OCI-LY1 (cell line): ENCODE data around the gene ZFX.

Experiments used
- H2AFZ ChIP-seq: fragments of 200-600 bp; sonication (generic), shearing (Covaris generic); 2 replicates; pipeline ENCODE4 v1.6.0; 2014; ENCODE audit warnings: antibody characterized with exemption, mild to moderate bottlenecking, low read length
- H3F3A ChIP-seq: fragments of 200-600 bp; sonication (generic), shearing (Covaris generic); 2 replicates; pipeline ENCODE4 v1.6.0; 2014; ENCODE audit warnings: mild to moderate bottlenecking, antibody characterized with exemption, low read length, moderate library complexity; ENCODE audit not compliant: insufficient read depth
- H3K27ac ChIP-seq: fragments of 200-600 bp; sonication (generic); 2 replicates; pipeline ENCODE4 v1.5.1; 2014; ENCODE audit warnings: low read length, mixed run types, mild to moderate bottlenecking, low read depth; ENCODE audit not compliant: poor library complexity, severe bottlenecking
- H3K27me3 ChIP-seq: fragments of 200-600 bp; sonication (generic); 2 replicates; pipeline ENCODE4 v1.6.0; 2014; ENCODE audit warnings: antibody characterized with exemption, mild to moderate bottlenecking, low read length, moderate library complexity; ENCODE audit not compliant: insufficient read depth
- H3K36me3 ChIP-seq: fragments of 200-600 bp; sonication (generic); 2 replicates; pipeline ENCODE4 v1.6.1; 2014; ENCODE audit warnings: mild to moderate bottlenecking, antibody characterized with exemption, low read length, moderate library complexity, mixed read lengths; ENCODE audit not compliant: insufficient read depth
- H3K4me1 ChIP-seq: fragments of 200-600 bp; sonication (generic); 2 replicates; pipeline ENCODE4 v1.5.1; 2014; ENCODE audit warnings: mild to moderate bottlenecking, low read length, moderate library complexity; ENCODE audit not compliant: insufficient read depth, severe bottlenecking
- H3K4me2 ChIP-seq: fragments of 200-600 bp; sonication (generic), shearing (Covaris generic); 2 replicates; pipeline ENCODE4 v1.6.1; 2014; ENCODE audit warnings: low read length
- H3K4me3 ChIP-seq: fragments of 200-600 bp; sonication (generic); 2 replicates; pipeline ENCODE4 v1.5.1; 2014; ENCODE audit warnings: low read length, low read depth, mild to moderate bottlenecking, mixed read lengths; ENCODE audit not compliant: poor library complexity, severe bottlenecking
- H3K79me2 ChIP-seq: fragments of 200-600 bp; shearing (Covaris generic); 2 replicates; pipeline ENCODE4 v1.6.1; 2016; ENCODE audit warnings: mixed run types, low read length, mixed read lengths; ENCODE audit not compliant: insufficient read depth
- H3K9ac ChIP-seq: fragments of 200-600 bp; sonication (generic), shearing (Covaris generic); 2 replicates; pipeline ENCODE4 v1.6.1; 2014; ENCODE audit warnings: mild to moderate bottlenecking, low read length, mixed read lengths
- H3K9me2 ChIP-seq: fragments of 200-600 bp; sonication (generic), shearing (Covaris generic); 2 replicates; pipeline ENCODE4 v1.6.1; 2014; ENCODE audit warnings: low read depth, mild to moderate bottlenecking, low read length, mixed read lengths
- H3K9me3 ChIP-seq: fragments of 200-600 bp; shearing (Covaris generic); 2 replicates; pipeline ENCODE4 v1.6.1; 2014; ENCODE audit warnings: low read length, mixed read lengths
- H4K20me1 ChIP-seq: fragments of 200-600 bp; sonication (generic), shearing (Covaris generic); 2 replicates; pipeline ENCODE4 v1.6.0; 2016; ENCODE audit warnings: mild to moderate bottlenecking, low read length; ENCODE audit not compliant: insufficient read depth
- EZH2 ChIP-seq: fragments of 200-600 bp; sonication (generic), shearing (Covaris generic); IDR thresholded peaks from 2 replicates; pipeline ENCODE4 v1.8.0; 2017; ENCODE audit warnings: borderline replicate concordance, mixed run types, mild to moderate bottlenecking, antibody characterized with exemption, low read length, moderate library complexity, mixed read lengths
- TF ChIP-seq, protein P1 (sequence below): fragments of 200-600 bp; sonication (generic), shearing (Covaris generic); IDR thresholded peaks from 2 replicates; pipeline ENCODE4 v1.5.1; 2017; ENCODE audit warnings: mild to moderate bottlenecking, antibody characterized with exemption, low read length, moderate library complexity, mixed read lengths

Gene ZFX

DNA sequence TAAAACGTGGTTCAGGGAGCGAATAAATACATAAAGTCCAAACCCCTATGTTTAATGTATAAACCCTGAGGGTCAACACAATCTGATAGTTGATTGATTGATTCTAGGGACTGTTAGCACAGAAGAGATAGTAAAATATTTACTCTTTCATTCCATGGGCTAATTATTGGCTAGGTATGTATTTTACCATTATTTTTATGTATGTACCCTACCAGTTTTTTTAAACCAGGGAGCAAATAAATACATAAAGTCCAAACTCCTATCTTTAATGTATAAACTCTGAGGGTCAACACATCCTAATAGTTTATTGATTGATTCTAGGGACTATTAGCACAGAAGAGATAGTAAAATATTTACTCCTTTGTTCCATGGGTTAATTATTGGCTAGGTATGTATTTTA, 40.0 kb downstream of the ZFX start:
- Histone ChIP-seq H3F3A (no peaks in the 10 kb centered on the region), H4K20me1 (no peaks in the 10 kb centered on the region), H3K27me3 (no peaks in the 10 kb centered on the region), H3K9me3 (no peaks in the 10 kb centered on the region), H3K4me3 (no peak overlapping the region), H3K79me2 (peaks cover 53% of the 10 kb centered on the region), H3K9ac (no peak overlapping the region), H3K4me1 (no peaks in the 10 kb centered on the region), H2AFZ (no peak overlapping the region), H3K9me2 (no peaks in the 10 kb centered on the region), H3K4me2 (no peak overlapping the region), H3K27ac (no peak overlapping the region), H3K36me3 (peaks cover 23% of the 10 kb centered on the region)
- TF ChIP-seq, protein P1, sequence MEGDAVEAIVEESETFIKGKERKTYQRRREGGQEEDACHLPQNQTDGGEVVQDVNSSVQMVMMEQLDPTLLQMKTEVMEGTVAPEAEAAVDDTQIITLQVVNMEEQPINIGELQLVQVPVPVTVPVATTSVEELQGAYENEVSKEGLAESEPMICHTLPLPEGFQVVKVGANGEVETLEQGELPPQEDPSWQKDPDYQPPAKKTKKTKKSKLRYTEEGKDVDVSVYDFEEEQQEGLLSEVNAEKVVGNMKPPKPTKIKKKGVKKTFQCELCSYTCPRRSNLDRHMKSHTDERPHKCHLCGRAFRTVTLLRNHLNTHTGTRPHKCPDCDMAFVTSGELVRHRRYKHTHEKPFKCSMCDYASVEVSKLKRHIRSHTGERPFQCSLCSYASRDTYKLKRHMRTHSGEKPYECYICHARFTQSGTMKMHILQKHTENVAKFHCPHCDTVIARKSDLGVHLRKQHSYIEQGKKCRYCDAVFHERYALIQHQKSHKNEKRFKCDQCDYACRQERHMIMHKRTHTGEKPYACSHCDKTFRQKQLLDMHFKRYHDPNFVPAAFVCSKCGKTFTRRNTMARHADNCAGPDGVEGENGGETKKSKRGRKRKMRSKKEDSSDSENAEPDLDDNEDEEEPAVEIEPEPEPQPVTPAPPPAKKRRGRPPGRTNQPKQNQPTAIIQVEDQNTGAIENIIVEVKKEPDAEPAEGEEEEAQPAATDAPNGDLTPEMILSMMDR, result no peak
- no peak for TF ChIP-seq EZH2

DNA sequence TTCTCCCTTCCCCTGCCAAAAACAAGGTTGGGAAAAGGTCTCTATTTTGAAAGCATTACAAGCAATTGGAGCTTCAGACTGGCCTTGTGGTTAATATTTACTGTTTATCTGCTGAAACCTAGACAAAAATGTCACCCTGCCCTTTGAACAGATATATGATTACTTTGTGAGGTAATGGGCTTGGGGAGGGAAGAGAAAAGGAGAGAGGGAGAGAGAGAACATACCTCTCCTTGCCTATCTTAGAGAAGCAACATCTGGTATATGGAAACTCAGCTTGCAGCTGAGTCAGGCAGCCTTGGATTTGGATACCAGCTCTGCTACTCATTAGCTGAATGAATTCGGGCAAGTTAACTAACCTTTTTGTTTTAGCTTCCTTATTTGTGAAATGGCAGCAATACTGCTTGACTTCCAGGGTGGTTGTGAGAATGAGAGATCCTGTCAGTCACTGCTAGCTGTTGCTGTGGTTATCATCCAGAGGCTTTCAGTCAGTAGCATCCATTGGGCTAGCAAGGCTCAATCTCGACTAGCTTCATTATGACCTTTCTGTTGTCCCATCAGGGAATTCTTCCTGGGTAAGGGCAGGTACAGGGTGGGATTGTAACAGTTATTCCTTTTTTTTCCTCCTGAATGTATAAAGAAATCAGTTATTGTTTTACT, 41.1 kb downstream of the ZFX start:
- TF ChIP-seq EZH2, result no peak
- TF ChIP-seq, protein P1, result no peak
- H4K20me1 ChIP-seq, result no peaks in the 10 kb centered on the region
- H3K4me3 ChIP-seq, result no peak overlapping the region
- H2AFZ ChIP-seq, result no peak overlapping the region
- peaks cover 23% of the 10 kb centered on the region for H3K36me3 ChIP-seq
- H3F3A ChIP-seq, result no peaks in the 10 kb centered on the region
- no peak overlapping the region for H3K9ac ChIP-seq
- no peaks in the 10 kb centered on the region for H3K4me1 ChIP-seq
- H3K9me3 ChIP-seq, result no peaks in the 10 kb centered on the region
- no peaks in the 10 kb centered on the region for H3K27me3 ChIP-seq
- no peak overlapping the region for H3K27ac ChIP-seq
- H3K9me2 ChIP-seq, result no peaks in the 10 kb centered on the region
- no peak overlapping the region for H3K4me2 ChIP-seq
- peaks cover 51% of the 10 kb centered on the region for H3K79me2 ChIP-seq

DNA sequence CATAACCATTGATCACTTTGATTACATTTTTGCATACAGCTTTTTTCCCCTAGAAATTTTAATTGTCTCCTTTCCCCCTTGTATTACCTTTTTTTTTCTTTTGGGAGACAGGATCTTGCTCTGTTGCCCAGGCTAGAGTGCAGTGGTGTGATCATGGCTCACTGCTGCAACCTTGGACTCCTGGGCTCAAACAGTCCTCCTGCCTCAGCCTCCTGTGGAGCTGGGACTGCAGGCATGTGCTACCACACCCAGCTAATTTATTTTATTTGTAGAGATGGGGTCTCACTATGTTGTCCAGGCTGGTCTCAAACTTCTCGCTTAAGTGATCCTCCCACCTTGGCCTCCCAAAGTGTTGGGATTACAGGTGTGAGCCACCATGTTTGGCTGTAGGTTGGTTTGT, 47.0 kb downstream of the ZFX start:
- Histone ChIP-seq H3K27ac (no peak overlapping the region), H3K9me3 (no peaks in the 10 kb centered on the region), H3K4me1 (no peaks in the 10 kb centered on the region), H4K20me1 (no peaks in the 10 kb centered on the region), H3K4me2 (no peak overlapping the region), H3K79me2 (peaks cover 40% of the 10 kb centered on the region), H3F3A (no peaks in the 10 kb centered on the region), H3K9me2 (no peaks in the 10 kb centered on the region), H2AFZ (no peak overlapping the region), H3K9ac (no peak overlapping the region), H3K4me3 (no peak overlapping the region), H3K27me3 (no peaks in the 10 kb centered on the region), H3K36me3 (peaks cover 8% of the 10 kb centered on the region; the same call in 1 of the 2 replicates)
- no peak for TF ChIP-seq EZH2
- TF ChIP-seq, protein P1, result no peak
